ENCODE measurements around the gene GNG7. TPM values are rescaled to one million over a fixed set of nuclear protein-coding genes. Genes with fewer than 3 reads are reported as not detected.
"Not testable (repeated sequence)": the region's sequence is repeated elsewhere in the genome, so short reads cannot be mapped to it uniquely, and the experiment has no call there.

GNG7 gene
- total RNA-seq, 1 donor from 2014 or later, result 1.8 TPM

DNA sequence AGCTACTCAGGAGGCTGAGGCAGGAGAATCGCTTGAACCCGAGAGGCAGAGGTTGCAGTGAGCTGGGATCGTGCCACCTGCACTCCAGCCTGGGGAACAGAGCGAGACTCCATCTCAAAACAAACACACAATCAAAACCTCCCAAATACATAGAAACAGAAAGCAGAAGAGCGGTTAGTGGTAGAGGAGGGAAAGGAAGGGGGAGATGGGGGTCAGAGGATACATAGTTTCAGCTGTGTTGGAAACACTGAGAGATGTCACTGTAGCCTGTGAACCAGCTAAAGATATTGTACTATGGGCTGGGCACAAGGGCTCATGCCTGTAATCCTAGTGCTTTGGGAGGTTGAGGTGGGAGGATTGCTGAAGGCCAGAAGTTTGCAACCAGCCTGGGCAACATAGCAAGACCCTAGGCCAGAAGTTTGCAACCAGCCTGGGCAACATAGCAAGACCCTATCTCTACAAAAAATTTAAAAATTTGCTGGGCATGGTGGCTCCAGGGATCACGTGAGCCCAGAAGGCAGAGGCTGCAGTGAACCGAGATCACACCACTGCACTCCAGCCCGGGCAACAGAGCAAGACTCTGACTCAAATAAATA lies 49.9 kb downstream of the GNG7 start:
- no peak overlapping the region for H3K4me3 ChIP-seq (ENCODE audit: insufficient read depth, low read depth, low read length)
- no peaks in the 10 kb centered on the region for H3K4me1 ChIP-seq (ENCODE audit: insufficient read depth, low read length)
- no peaks in the 10 kb centered on the region for H3K79me2 ChIP-seq (ENCODE audit: insufficient read depth, low read length)
- no peaks in the 10 kb centered on the region for H3K36me3 Mint-ChIP-seq (ENCODE audit: low read depth, unreplicated experiment)
- no peak overlapping the region for H2AFZ ChIP-seq (ENCODE audit: low read depth, low read length)
- H3K9ac ChIP-seq (ENCODE audit: low read length), result no peak overlapping the region
- FAIRE-seq (no peak), DNase-seq (ENCODE audit: low read depth) (no peak)
- TF ChIP-seq EZH2 (IDR thresholded peaks at IDR 0.05; ENCODE audit: insufficient read depth, low read length), result no peak
- H3K9me3 ChIP-seq (ENCODE audit: insufficient read depth, low read depth, low read length), result no peaks in the 10 kb centered on the region
- H3K27ac ChIP-seq (ENCODE audit: low read depth, low read length), result no peak overlapping the region
- H3K27ac Mint-ChIP-seq (ENCODE audit: unreplicated experiment), result no peak overlapping the region
- no peak overlapping the region for H3K4me3 Mint-ChIP-seq (ENCODE audit: unreplicated experiment)
- peaks cover 2% of the 10 kb centered on the region for H3K9me3 Mint-ChIP-seq (ENCODE audit: unreplicated experiment)
- no peaks in the 10 kb centered on the region for H4K20me1 ChIP-seq (ENCODE audit: insufficient read depth, low read length)
- H3K36me3 ChIP-seq (ENCODE audit: insufficient read depth, low read length), result no peaks in the 10 kb centered on the region
- H3K27me3 Mint-ChIP-seq (ENCODE audit: low read depth, unreplicated experiment), result peaks cover 5% of the 10 kb centered on the region
- peaks cover 4% of the 10 kb centered on the region for H3K27me3 ChIP-seq (ENCODE audit: insufficient read depth, low read length)
- no peaks in the 10 kb centered on the region for H3K4me1 Mint-ChIP-seq (ENCODE audit: low read depth, unreplicated experiment)
- H3K4me2 ChIP-seq (ENCODE audit: low read length), result no peak overlapping the region

DNA sequence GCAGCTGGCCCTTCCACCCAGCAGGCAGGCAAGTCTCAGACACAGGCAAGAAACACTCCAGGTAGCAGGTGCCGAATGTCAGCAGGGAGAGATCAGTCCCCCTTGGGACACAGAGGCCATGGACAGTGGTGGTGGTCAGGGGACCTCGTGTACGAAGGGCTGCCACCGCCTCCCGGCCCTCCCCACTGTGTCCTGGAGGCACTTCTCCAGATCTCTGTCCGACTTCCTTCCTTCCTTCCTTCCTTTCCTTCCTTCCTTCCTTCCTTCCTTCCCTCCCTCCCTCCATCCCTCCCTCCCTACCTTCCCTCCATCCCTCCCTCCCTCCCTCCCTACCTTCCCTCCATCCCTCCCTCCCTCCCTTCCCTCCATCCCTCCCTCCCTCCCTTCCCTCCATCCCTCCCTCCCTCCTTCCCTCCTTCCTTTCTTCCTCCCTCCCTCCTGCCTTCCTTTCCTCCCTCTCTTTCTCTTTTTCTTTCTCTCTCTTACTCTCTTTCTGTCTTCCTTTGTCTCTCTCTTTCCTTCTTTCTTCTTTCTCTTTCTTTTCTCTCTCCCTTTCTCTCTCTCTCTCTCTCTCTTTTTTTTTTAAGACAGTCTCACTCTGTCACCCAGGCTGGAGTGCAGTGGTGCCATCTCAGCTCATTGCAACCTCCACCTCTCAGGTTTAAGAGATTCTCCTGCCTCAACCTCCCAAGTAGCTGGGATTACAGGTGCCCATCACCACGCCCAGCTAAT lies 51.3 kb downstream of the GNG7 start:
- H3K27me3 ChIP-seq (ENCODE audit: insufficient read depth, low read length); DNase-seq (ENCODE audit: low read depth); H3K9me3 ChIP-seq (ENCODE audit: insufficient read depth, low read depth, low read length); H3K4me2 ChIP-seq (ENCODE audit: low read length); FAIRE-seq; H3K9me3 Mint-ChIP-seq (ENCODE audit: unreplicated experiment); H3K27me3 Mint-ChIP-seq (ENCODE audit: low read depth, unreplicated experiment); H4K20me1 ChIP-seq (ENCODE audit: insufficient read depth, low read length); H3K27ac Mint-ChIP-seq (ENCODE audit: unreplicated experiment); H3K4me1 Mint-ChIP-seq (ENCODE audit: low read depth, unreplicated experiment); H3K27ac ChIP-seq (ENCODE audit: low read depth, low read length); H3K36me3 Mint-ChIP-seq (ENCODE audit: low read depth, unreplicated experiment); H3K36me3 ChIP-seq (ENCODE audit: insufficient read depth, low read length); H3K79me2 ChIP-seq (ENCODE audit: insufficient read depth, low read length); H3K4me3 ChIP-seq (ENCODE audit: insufficient read depth, low read depth, low read length); H3K9ac ChIP-seq (ENCODE audit: low read length); H2AFZ ChIP-seq (ENCODE audit: low read depth, low read length); H3K4me1 ChIP-seq (ENCODE audit: insufficient read depth, low read length); H3K4me3 Mint-ChIP-seq (ENCODE audit: unreplicated experiment): not testable (repeated sequence)

DNA sequence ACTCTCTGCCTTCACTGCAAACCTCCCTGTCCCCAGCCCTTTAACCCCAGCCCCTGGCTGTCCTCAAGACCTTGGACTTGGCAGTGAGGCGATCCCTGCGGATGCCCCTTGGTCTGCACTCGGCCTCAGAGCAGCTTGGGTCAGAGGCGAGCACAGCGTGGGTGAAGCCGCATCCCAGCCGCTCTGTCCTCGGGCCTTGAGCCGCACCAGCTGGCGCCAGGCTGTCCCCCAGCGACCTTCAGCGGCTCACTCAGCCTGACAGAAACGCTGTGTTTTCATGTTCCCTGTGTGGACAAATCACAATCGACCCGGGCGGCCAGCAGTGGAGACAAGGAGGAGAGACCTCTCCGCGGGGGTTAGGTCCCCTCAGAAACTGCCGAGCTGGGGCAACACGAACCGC lies 52.0 kb downstream of the GNG7 start:
- Mint-ChIP-seq H3K27me3 (ENCODE audit: low read depth, unreplicated experiment) (peaks cover 8% of the 10 kb centered on the region), H3K36me3 (ENCODE audit: low read depth, unreplicated experiment) (no peaks in the 10 kb centered on the region), H3K4me3 (ENCODE audit: unreplicated experiment) (no peak overlapping the region), H3K4me1 (ENCODE audit: low read depth, unreplicated experiment) (no peaks in the 10 kb centered on the region), H3K27ac (ENCODE audit: unreplicated experiment) (no peak overlapping the region), H3K9me3 (ENCODE audit: unreplicated experiment) (peaks cover 2% of the 10 kb centered on the region)
- DNase-seq (ENCODE audit: low read depth) (no peak), FAIRE-seq (no peak)
- Histone ChIP-seq H4K20me1 (ENCODE audit: insufficient read depth, low read length) (no peaks in the 10 kb centered on the region), H3K36me3 (ENCODE audit: insufficient read depth, low read length) (no peaks in the 10 kb centered on the region), H3K79me2 (ENCODE audit: insufficient read depth, low read length) (no peaks in the 10 kb centered on the region), H3K4me3 (ENCODE audit: insufficient read depth, low read depth, low read length) (no peak overlapping the region), H3K4me1 (ENCODE audit: insufficient read depth, low read length) (no peaks in the 10 kb centered on the region), H3K9me3 (ENCODE audit: insufficient read depth, low read depth, low read length) (no peaks in the 10 kb centered on the region), H3K9ac (ENCODE audit: low read length) (no peak overlapping the region), H3K27ac (ENCODE audit: low read depth, low read length) (no peak overlapping the region), H3K27me3 (ENCODE audit: insufficient read depth, low read length) (peaks cover 6% of the 10 kb centered on the region), H3K4me2 (ENCODE audit: low read length) (no peak overlapping the region), H2AFZ (ENCODE audit: low read depth, low read length) (no peak overlapping the region)
- TF ChIP-seq, protein P1, sequence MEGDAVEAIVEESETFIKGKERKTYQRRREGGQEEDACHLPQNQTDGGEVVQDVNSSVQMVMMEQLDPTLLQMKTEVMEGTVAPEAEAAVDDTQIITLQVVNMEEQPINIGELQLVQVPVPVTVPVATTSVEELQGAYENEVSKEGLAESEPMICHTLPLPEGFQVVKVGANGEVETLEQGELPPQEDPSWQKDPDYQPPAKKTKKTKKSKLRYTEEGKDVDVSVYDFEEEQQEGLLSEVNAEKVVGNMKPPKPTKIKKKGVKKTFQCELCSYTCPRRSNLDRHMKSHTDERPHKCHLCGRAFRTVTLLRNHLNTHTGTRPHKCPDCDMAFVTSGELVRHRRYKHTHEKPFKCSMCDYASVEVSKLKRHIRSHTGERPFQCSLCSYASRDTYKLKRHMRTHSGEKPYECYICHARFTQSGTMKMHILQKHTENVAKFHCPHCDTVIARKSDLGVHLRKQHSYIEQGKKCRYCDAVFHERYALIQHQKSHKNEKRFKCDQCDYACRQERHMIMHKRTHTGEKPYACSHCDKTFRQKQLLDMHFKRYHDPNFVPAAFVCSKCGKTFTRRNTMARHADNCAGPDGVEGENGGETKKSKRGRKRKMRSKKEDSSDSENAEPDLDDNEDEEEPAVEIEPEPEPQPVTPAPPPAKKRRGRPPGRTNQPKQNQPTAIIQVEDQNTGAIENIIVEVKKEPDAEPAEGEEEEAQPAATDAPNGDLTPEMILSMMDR (IDR thresholded peaks at IDR 0.05; ENCODE audit: insufficient read depth, low read depth, low read length), result no peak
- no peak for TF ChIP-seq EZH2 (IDR thresholded peaks at IDR 0.05; ENCODE audit: insufficient read depth, low read length)

Data from astrocyte (in vitro differentiated cells and primary cell).